BJ (cell line): Measurements from ENCODE around the gene PTGIS. TPM values are rescaled to one million over a fixed set of nuclear protein-coding genes. Genes with fewer than 3 reads are reported as not detected.

Source experiments
- CTCF ChIA-PET: fragments of 350-600 bp; formaldehyde crosslinking; extraction: SDS; loops from one replicate; lab custom pipeline; 2021; ENCODE audit warnings: antibody characterized with exemption, inconsistent platforms; lab: Yijun Ruan, JAX
- POLR2A ChIA-PET: fragments of 300-600 bp; sonication (Branson Sonifier 250); formaldehyde crosslinking; extraction: SDS; loops from one replicate; lab custom pipeline; 2021; ENCODE audit warnings: antibody characterized with exemption; lab: Charles Lee
- DNase-seq: peaks from one replicate; pipeline ENCODE4 v3.0.0-alpha.2; 2011; ENCODE audit warnings: low read depth
- H3K27me3 ChIP-seq: 2 replicates; pipeline ENCODE4 v1.6.0; 2011; ENCODE audit warnings: low read length; ENCODE audit not compliant: control insufficient read depth, insufficient read depth
- H3K36me3 ChIP-seq: 2 replicates; pipeline ENCODE4 v1.5.1; 2011; ENCODE audit warnings: low read length; ENCODE audit not compliant: control insufficient read depth, insufficient read depth
- H3K4me3 ChIP-seq: 2 replicates; pipeline ENCODE4 v1.5.1; 2011; ENCODE audit warnings: low read depth, mild to moderate bottlenecking, control low read depth, low read length
- polyA plus RNA-seq: library from polyadenylated mRNA; depleted of rRNA; stranded (reverse); fragments of >200 nt; gene quantifications from 2 replicates; pipeline ENCODE4 v1.2.3, GENCODE V29; 2011
- TF ChIP-seq, protein P1 (sequence below): IDR thresholded peaks from 2 replicates; pipeline ENCODE4 v1.5.1; 2011; ENCODE audit warnings: low read depth, mild to moderate bottlenecking, control low read depth, inconsistent platforms, low read length, moderate library complexity; ENCODE audit not compliant: insufficient read depth

Gene PTGIS
- polyA plus RNA-seq, 1 experiment = 39.0 TPM

DNA sequence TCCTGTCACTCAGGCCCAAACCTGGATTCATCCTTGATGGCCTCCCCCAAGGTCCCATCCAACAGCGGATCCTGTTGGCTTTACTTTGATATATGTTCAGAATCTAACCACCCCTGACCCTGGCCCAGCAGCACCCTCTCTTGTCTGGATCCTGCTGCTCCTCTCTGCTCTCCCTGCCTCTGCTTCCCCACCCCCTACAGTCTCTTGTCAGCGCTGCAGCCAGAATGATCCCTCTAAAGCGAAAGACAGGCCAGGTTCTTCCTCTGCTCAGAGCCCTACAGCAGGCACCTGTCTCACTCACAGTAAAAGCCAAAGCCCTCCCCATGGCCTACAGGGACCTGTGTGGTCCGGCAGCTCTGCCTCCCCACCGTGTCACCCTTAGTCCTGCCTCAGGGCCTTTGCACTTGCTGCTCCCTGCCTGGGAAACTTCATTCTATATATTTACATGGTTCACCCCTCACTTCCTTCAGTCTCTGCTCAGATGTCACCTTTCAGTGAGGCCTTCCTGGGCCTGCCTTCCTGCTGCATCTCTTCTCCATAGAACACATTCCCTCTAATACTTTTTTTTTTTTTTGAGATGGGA, 48.1 kb downstream of the PTGIS start:
- DNase-seq = no peak
- Histone ChIP-seq H3K36me3 (peaks cover 2% of the 10 kb centered on the region), H3K27me3 (no peaks in the 10 kb centered on the region; the same call in 1 of the 2 replicates), H3K4me3 (no peak overlapping the region)
- POLR2A ChIA-PET = no interaction called here
- CTCF ChIA-PET = interaction anchor here (0.6 to 2.3 kb wide), 3 partner anchors 11 to 186 kb away, joined by 3 to 11 read pairs (median 3); no protein-coding TSS in a partner anchor
- TF ChIP-seq, protein P1, sequence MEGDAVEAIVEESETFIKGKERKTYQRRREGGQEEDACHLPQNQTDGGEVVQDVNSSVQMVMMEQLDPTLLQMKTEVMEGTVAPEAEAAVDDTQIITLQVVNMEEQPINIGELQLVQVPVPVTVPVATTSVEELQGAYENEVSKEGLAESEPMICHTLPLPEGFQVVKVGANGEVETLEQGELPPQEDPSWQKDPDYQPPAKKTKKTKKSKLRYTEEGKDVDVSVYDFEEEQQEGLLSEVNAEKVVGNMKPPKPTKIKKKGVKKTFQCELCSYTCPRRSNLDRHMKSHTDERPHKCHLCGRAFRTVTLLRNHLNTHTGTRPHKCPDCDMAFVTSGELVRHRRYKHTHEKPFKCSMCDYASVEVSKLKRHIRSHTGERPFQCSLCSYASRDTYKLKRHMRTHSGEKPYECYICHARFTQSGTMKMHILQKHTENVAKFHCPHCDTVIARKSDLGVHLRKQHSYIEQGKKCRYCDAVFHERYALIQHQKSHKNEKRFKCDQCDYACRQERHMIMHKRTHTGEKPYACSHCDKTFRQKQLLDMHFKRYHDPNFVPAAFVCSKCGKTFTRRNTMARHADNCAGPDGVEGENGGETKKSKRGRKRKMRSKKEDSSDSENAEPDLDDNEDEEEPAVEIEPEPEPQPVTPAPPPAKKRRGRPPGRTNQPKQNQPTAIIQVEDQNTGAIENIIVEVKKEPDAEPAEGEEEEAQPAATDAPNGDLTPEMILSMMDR = no peak

GRCh38 chr20:49519212-49519712, 48.7 kb downstream of the PTGIS start:
- DNase-seq = no peak
- ChIA-PET CTCF (interaction anchor here (1.3 to 3.7 kb wide), 2 partner anchors 14 to 185 kb away, joined by 3 to 13 read pairs; no protein-coding TSS in a partner anchor), POLR2A (no interaction called here)
- H3K27me3 ChIP-seq = no peaks in the 10 kb centered on the region; the same call in 1 of the 2 replicates
- no peak overlapping the region for H3K4me3 ChIP-seq
- TF ChIP-seq, protein P1 = no peak
- H3K36me3 ChIP-seq = peaks cover 2% of the 10 kb centered on the region

DNA sequence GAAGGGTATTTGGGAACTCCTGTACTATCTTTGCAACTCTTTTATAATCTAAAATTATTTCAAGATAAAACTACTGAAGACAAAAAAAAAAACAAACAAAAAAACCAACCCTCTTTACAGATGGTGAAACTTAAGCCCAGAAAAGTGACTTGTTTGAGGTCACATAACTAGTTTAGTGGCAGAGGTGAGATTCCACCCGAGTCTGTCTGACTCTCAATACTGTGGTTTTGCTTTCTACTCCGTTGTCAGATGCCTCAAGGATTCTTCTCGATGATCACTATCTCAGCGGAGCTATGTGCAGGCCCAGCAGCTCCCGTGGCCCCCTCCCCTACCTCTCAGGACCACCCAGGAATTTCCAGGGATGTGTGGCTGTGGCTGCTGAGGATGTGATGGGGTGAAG, 49.4 kb downstream of the PTGIS start:
- H3K4me3 ChIP-seq = no peak overlapping the region
- H3K27me3 ChIP-seq = no peaks in the 10 kb centered on the region; the same call in 1 of the 2 replicates
- no peak for DNase-seq
- ChIA-PET POLR2A (no interaction called here), CTCF (interaction anchor here (1.0 to 3.7 kb wide), 3 partner anchors 14 to 186 kb away, joined by 3 to 13 read pairs (median 3); no protein-coding TSS in a partner anchor)
- TF ChIP-seq, protein P1 = no peak
- H3K36me3 ChIP-seq = no peaks in the 10 kb centered on the region

- TF ChIP-seq, protein P1 = no peak
- Histone ChIP-seq H3K27me3 (no peaks in the 10 kb centered on the region; the same call in 1 of the 2 replicates), H3K4me3 (no peak overlapping the region), H3K36me3 (no peaks in the 10 kb centered on the region)
- no peak for DNase-seq
- POLR2A ChIA-PET = no interaction called here
- CTCF ChIA-PET = interaction anchor here (1.0 to 3.7 kb wide), 5 partner anchors 10 to 185 kb away, joined by 3 to 13 read pairs (median 8); no protein-coding TSS in a partner anchor
Measured at GRCh38 chr20:49517805-49518100, 50.2 kb downstream of the PTGIS start.

- ChIA-PET CTCF (interaction anchor here (1.0 to 3.7 kb wide), 9 partner anchors 9 to 184 kb away, joined by 3 to 13 read pairs (median 5); no protein-coding TSS in a partner anchor), POLR2A (no interaction called here)
- no peak for DNase-seq
- no peaks in the 10 kb centered on the region for H3K36me3 ChIP-seq
- TF ChIP-seq, protein P1 = no peak
- no peak overlapping the region for H3K4me3 ChIP-seq
- no peaks in the 10 kb centered on the region; the same call in 1 of the 2 replicates for H3K27me3 ChIP-seq
Measured at GRCh38 chr20:49516916-49517804, 50.8 kb downstream of the PTGIS start.
